ENCODE results near the gene CEP85L. TPM values are rescaled to one million over a fixed set of nuclear protein-coding genes. Genes with fewer than 3 reads are reported as not detected.

The CEP85L gene
- 9.7 and 14.5 TPM in 2 replicates for total RNA-seq

DNA sequence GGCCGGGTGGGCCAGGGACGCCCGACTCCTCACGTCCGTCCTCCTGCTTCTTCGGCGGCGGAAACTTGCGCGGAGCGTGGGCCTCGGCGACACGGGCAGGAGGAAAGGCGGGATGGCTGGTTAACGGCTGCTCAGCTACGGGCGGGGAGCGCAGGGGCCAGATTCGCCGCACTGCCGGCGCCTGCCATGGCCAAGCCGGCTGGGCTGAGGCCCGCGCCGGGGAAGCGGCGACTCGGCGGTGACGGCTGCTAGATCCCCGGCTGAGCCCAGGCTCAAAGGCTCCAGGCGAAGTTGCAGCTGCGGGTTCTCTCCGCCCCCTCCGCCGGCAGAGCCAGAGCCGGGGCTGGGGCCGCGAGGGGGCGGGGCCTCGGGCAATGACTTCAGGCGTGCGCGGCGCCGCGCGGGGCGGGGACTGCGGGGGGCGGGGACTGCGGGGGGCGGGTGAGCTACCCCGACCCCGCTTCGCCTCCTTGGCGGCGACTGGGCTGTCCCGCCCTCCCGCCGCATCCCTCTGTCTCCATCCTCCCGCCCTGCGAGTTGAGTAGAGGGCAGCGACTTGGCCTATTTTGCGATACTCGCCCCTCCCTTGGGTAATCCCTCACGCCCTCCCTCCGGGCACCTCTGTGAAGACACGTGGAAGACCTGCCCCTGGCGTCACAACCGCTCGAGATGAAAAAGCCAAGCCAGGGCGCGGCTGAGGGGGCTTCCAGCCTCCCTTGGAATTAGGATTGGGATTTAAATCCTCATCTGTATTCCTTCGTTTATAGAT, at the start of gene CEP85L:
Gene CEP85L (minus strand): TSS at position 310 of the 769 bp plus-strand sequence. CDS start 322 bp downstream, outside the sequence.

DNA sequence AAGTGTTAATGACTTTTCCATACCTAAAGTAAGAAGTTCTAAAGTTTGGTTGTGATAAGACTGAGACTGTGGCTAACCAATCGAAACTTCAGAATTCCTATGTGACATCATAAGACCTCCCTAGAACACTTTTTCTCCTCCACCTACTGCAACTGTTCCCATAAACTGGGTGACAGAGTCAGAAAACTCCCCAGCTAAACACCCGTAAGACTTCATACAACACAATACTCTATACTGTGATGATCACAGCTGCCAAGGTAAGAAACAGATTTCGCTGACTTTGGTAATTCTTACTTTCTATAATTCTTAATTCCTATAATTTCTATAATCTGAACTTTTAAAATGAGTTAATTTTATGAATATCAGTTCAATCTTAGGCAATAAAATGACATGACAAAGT, 103.3 kb downstream of the CEP85L start, which contains the start of gene PLN:
Gene PLN (plus strand): TSS at position 161 of the 400 bp plus-strand sequence. CDS start 10,626 bp downstream, outside the sequence.

Other genes with a start within 250 kb of the CEP85L start
- not detected in 2 replicates for gene PLN, start 103.3 kb downstream of the CEP85L start, total RNA-seq
- 18.6 and 31.1 TPM in 2 replicates for gene ASF1A, start 242.6 kb upstream of the CEP85L start, total RNA-seq